ENCODE data around the gene WASF2. TPM values are rescaled to one million over a fixed set of nuclear protein-coding genes. Genes with fewer than 3 reads are reported as not detected.

Gene WASF2
- polyA plus RNA-seq, 3 donors = 29.9 to 51.7 (median 41.3) TPM

DNA sequence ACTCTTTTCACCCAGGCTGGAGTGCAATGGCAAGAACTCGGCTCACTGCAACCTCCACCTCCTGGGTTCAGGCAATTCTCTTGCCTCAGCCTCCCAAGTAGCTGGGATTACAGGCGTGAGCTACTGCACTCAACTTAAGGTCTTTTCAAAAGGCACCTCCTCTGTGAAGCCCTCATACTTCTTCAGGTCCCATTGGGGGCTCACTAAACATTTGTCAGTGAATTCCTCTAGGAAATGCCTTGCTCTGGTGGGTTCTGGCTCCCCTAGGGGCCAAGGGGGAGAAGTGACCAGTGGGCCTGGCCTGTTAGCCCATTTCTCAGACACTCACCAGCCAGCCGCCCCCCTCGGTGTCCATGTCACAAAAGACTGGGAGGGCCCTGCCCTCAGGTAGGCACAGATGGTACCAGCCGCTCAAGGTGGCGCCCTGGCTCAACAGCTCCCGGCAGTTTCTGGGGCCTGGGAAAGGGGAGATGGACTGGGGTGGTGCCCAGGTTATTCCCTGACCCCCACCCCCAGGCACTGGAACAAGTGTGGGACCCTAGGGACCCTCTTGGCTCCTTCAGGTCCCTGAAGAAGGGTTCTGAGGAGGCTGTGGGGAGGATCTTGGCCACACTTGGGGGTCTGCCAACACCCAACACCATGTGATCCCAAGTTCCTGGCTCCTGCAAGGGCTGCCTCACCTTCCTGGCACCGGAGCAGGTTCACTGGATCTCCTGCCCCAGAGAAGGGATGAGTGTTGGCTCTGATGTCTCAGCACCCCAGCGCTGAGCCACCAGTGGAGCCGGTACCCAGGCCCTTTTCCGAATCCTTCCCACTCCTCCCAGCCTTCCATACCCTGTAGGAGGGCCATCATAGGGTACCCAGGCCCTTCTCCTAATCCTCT is 116.9 kb downstream of the WASF2 start:
- no peak overlapping the region for H3K27ac ChIP-seq (ENCODE audit: low read depth, low read length)
- WGBS, 3 donors = 86 to 91% (median 90%) methylated on average over 11 of the region's 11 CpGs

GRCh38 chr1:27372022-27372807 is 117.8 kb downstream of the WASF2 start:
- WGBS, 3 donors = 85 to 89% (median 86%) methylated on average over 19 of the region's 19 CpGs

GRCh38 chr1:27368869-27369582 is 120.9 kb downstream of the WASF2 start:
- 44 to 66% (median 60%) methylated on average over 13 of the region's 13 CpGs for WGBS, 3 donors

More at GRCh38 chr1:27372022-27372807, 117.8 kb downstream of the WASF2 start:
- no peak overlapping the region for H3K27ac ChIP-seq (ENCODE audit: low read depth, low read length)

DNA sequence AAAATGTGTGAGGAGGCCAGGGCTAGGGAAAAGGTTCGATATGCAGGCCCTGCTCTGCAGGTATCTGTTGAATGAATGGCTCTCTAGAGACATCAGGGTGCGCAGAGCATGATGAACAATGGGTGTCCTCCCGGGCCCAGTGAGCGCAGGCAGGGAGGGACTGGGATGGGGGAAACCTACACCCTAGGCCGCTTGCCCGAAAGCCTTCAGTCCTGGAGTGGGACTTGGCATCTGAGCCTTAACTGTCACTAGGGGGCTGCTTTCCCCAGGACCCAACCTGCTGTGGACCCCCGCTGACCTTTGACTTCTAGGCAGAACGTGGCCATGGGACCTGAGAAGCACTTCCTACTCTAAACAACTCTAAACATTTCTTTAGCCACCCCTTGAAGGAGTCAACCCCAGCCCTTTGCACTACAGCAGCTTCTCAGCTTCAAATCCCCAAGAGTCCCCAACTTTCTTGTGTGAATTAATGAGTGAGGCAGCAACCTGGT is 122.8 kb downstream of the WASF2 start:
- H3K27ac ChIP-seq (ENCODE audit: low read depth, low read length) = peak overlapping the region; percentile 71
- 40 to 49% (median 47%) methylated on average over 8 of the region's 8 CpGs for WGBS, 3 donors

More at GRCh38 chr1:27368869-27369582, 120.9 kb downstream of the WASF2 start:
- no peak overlapping the region for H3K27ac ChIP-seq (ENCODE audit: low read depth, low read length)

DNA sequence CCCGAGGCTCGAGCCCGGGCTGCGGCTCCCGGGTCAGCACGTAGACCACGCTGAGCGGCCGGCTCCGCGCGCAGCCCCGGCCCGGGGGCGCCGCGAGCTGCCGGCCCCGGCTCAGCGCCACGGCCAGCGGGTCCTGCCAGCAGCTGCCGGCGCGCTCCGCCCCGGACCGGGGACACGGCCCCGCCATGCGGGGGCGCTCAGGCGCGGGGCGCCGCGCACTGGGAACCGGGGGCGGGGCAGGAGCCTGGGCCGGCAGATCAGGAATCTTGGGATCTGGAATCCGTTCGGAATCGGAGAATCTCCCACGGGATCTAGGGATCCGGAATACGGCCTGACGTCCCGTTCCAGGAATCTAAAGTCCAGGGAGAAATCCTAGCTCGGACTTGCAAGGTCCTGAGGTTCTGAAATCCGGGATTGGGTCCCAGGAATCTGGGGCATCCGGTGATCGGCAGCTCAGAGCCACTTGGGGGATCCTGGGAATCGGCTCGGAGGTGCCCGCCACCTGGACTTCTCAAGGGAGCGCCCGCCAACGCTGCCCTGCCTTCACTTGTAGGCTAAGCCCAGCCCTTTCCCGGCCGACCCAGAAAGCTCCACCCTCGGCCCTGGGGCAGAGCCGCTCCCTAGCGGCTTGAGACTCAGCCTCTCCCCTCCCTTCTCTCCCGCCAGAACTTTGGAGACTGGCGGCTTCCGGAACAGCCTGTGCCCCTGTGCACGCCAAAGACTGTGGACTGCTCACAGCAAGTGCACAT is 123.4 kb downstream of the WASF2 start, which contains the start of gene MAP3K6:
TSS of gene MAP3K6 (minus strand) at position 551 of the 749 bp plus-strand sequence. CDS start at position 187, 364 bp downstream.
- WGBS, 3 donors = 1% methylated on average over 50 to 67 of the region's 67 CpGs
- H3K27ac ChIP-seq (ENCODE audit: low read depth, low read length) = peak within 1 kb of the TSS; percentile 71

DNA sequence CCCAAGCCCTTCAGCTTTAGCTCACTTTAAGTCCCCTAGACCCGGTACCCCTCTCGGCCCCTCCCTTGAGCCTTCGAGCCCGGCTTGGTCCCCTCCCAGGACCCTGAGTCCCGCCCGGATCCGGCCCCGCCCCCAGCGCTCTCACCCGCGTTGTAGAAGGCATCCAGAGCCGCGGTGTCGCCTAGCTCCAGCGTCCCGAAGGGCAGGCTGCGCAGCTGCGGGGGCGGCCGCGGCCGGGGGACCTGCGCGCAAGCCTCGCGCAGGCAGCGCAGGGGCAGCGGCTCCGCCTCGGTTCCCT is 123.9 kb downstream of the WASF2 start:
- 0 to 1% (median 0%) methylated on average over 21 to 30 of the region's 30 CpGs for WGBS, 3 donors
- H3K27ac ChIP-seq (ENCODE audit: low read depth, low read length) = peak overlapping the region; percentile 71

GRCh38 chr1:27365372-27366112 is 124.4 kb downstream of the WASF2 start:
- H3K27ac ChIP-seq (ENCODE audit: low read depth, low read length) = peak overlapping the region; percentile 71
- 2 to 4% (median 3%) methylated on average over 38 to 40 of the region's 40 CpGs for WGBS, 3 donors

- 69 to 79% (median 74%) methylated on average over 11 of the region's 11 CpGs for WGBS, 3 donors
- H3K27ac ChIP-seq (ENCODE audit: low read depth, low read length) = no peak overlapping the region
These were observed 125.1 kb downstream of the WASF2 start for GRCh38 chr1:27364696-27365371.

DNA sequence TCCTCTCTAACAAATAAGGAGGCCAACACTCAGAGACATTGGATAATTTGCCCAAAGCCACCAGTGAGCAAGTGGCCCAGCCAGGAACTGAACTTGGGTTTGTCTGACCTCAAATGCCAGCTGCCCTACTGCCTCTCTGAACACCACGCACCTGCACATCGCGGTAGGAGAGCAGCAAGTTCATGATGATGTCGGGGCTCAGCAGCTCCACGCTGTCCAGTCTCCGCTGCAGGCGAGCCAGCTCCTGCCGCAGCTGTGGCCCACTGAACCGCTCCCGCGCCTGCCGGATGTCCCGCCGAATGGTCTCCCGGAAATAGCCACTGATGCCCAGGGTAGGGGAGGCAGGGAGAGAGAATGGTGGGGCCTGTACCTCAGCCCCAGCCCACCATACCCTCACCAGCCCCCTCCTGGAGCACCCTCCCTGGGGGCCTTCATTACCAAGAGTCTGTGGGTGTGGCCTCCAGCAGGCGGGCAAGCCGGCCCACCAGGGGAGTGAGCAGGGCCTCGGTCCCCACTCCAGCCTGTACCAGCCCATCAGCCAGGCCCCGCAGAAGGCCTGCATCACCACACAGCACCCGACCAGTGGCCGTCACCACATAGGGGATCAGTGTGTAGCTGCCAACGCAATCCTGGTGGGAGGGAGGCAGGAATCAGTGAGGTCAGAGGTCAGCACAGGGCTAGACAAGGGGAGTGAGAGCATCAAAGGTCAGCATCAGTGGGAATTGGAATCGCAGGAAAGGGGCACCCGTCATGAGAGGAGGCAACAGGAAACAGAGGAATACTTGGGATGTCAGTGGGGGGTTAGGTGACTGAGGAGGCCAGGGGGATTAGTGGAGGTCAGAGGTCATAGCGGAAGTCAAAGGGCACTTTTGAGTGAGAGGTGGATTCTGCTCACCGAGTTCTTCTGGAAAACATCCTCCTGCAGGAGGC is 125.9 kb downstream of the WASF2 start:
- WGBS, 3 donors = 88 to 91% (median 90%) methylated on average over 25 to 26 of the region's 26 CpGs
- H3K27ac ChIP-seq (ENCODE audit: low read depth, low read length) = no peak overlapping the region

GRCh38 chr1:27361553-27361952 is 128.4 kb downstream of the WASF2 start:
- WGBS, 3 donors = 92 to 98% (median 92%) methylated on average over 8 of the region's 8 CpGs
- H3K27ac ChIP-seq (ENCODE audit: low read depth, low read length) = no peak overlapping the region

GRCh38 chr1:27361044-27361402 is 128.9 kb downstream of the WASF2 start:
- H3K27ac ChIP-seq (ENCODE audit: low read depth, low read length) = no peak overlapping the region
- 72 to 87% (median 83%) methylated on average over 17 to 21 of the region's 21 CpGs for WGBS, 3 donors

DNA sequence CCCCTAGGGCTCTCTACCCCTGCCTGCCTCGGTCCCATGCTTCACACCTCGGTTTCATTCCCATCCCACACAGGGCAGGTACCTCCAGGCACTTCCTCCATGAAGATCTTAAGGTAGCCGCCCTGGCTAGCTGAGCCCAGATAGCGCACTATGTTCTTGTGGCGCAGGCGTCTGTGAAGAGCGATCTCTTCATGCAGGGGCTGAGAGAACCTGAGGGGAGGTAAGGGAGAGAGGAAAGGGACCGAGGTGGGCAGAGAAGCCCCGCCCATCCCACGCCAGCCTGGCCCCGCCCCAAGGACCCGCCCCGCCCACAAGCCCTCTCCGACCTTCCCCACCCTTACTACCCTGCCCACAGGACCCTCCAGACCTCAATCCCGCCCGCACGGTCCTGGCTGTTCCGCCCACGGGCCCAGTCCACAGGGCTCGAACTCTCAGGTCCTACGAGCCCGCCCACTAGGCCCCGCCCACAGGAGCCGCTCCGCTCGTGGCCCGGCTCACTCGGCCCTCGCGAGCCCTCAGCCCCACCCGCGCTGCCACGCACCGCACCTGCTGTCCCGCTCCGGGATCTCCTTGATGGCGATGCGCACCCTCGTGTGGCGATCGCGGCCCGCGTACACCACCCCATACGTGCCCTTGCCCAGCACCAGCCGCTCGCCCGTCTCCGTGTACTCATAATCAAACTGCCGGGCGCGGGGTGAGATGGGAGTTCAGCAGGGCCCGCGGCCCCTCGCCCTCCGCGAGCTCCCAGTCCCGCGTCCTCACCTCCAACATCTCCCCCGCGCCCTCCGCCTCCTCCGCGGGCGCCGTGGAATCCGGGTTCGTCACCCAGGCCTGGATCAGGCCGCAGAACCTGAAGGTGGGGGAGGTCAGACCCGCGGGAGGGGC is 129.6 kb downstream of the WASF2 start:
- H3K27ac ChIP-seq (ENCODE audit: low read depth, low read length) = no peak overlapping the region
- 31 to 51% (median 46%) methylated on average over 50 to 71 of the region's 71 CpGs for WGBS, 3 donors

GRCh38 chr1:27359822-27360158 is 130.2 kb downstream of the WASF2 start:
- no peak overlapping the region for H3K27ac ChIP-seq (ENCODE audit: low read depth, low read length)
- WGBS, 3 donors = 55 to 75% (median 74%) methylated on average over 9 of the region's 9 CpGs

DNA sequence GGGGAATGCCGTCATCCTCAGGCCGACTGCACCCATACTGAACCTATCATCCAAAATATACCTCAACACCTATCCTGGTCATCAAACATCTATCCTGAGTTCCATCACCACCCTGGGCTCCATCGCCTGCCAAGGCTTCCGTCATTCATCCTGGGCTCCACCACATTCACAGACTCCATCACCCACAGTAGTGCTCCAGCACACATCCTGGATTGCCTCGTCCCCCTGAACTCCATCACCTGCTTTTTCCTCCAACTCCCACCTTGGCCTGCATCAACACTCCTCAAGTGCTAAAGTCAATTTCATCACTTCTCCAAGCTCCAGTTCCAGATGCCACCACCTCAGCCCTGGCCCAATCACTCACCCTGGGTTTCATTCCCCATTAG is 131.0 kb downstream of the WASF2 start:
- H3K27ac ChIP-seq (ENCODE audit: low read depth, low read length) = no peak overlapping the region
- 96 to 99% (median 99%) methylated on average over 5 of the region's 5 CpGs for WGBS, 3 donors

All from adipose tissue (tissue), 3 donors.